HFF-Myc (cell line): ENCODE measurements around the gene PPID.

Experiments
- DNase-seq: peaks from one replicate; pipeline ENCODE4 v3.0.0-alpha.2; 2011; ENCODE audit warnings: low read depth; ENCODE audit errors: extremely low read depth
- H3K4me3 ChIP-seq: replicated peaks from 2 replicates; pipeline ENCODE4 v1.5.1; 2011; ENCODE audit warnings: low read depth, mild to moderate bottlenecking, control low read depth, low read length
- TF ChIP-seq, protein P1 (sequence below): IDR thresholded peaks from 2 replicates; pipeline ENCODE4 v1.5.1; 2012; ENCODE audit warnings: mild to moderate bottlenecking, low read depth, low read length, control low read depth; ENCODE audit errors: missing control alignments

PPID gene

DNA sequence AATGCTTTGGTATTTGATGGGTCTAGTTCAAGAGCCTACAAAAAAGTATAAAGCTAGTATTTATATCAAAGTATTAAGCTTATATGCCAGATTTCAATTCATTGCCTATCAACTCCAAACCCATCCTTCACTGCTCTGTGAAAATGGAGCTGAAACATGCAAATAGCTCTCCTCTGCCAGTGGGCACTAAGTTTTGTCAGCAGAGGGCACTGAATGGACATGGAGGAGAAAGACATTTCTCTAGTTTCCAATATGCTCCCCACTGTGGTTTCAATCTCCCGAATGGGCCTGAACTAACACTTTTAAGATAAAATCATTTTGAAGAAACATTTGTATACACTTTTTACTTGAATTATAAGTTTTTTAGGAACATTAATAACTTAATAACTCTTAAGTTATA, 12.4 kb downstream of the PPID start:
- TF ChIP-seq, protein P1, sequence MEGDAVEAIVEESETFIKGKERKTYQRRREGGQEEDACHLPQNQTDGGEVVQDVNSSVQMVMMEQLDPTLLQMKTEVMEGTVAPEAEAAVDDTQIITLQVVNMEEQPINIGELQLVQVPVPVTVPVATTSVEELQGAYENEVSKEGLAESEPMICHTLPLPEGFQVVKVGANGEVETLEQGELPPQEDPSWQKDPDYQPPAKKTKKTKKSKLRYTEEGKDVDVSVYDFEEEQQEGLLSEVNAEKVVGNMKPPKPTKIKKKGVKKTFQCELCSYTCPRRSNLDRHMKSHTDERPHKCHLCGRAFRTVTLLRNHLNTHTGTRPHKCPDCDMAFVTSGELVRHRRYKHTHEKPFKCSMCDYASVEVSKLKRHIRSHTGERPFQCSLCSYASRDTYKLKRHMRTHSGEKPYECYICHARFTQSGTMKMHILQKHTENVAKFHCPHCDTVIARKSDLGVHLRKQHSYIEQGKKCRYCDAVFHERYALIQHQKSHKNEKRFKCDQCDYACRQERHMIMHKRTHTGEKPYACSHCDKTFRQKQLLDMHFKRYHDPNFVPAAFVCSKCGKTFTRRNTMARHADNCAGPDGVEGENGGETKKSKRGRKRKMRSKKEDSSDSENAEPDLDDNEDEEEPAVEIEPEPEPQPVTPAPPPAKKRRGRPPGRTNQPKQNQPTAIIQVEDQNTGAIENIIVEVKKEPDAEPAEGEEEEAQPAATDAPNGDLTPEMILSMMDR = peak; percentile 7
- DNase-seq = no peak
- no peak overlapping the region for H3K4me3 ChIP-seq

DNA sequence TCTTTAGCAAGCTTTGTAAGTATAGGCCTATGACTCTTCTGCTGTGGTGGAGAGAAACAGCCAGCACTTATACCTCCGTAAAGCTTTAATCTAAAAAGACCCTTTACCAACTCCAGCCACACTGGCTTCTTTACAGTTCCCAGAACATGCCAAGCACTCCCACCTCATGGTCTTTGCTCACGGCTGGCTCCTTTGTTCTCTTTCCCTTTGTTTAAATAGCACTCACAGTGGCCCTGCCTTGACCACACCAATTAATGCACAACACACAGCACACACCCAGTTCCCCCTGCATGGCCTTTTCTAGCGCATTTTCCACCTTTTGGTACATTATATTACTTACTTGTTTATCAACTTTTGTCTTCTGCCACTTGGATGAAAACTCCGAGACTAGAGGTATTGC, 18.9 kb downstream of the PPID start:
- no peak overlapping the region for H3K4me3 ChIP-seq
- DNase-seq = no peak
- TF ChIP-seq, protein P1 = no peak

DNA sequence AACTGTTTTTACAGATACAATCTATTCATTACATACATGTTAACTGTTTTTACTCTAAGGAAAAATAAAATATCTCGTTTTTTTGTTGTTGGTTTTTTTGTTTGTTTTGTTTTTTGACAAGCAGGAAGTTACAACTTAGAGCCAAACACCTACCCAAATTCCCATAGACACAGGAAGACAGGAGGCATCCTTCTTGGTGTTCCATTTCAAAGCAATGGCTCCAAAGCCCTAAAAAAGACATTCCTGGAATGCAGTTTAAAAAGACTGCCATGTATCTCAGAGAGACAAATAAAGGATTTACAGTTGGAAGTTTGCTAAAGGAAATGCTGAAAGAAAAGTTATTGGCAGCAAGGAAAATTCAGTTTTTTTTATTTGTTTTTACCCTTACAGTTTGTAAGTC, 34.4 kb downstream of the PPID start:
- no peak overlapping the region for H3K4me3 ChIP-seq
- no peak for DNase-seq
- TF ChIP-seq, protein P1 = no peak

GRCh38 chr4:158682066-158682465, 41.1 kb downstream of the PPID start:
- no peak for DNase-seq
- H3K4me3 ChIP-seq = no peak overlapping the region
- TF ChIP-seq, protein P1 = no peak

DNA sequence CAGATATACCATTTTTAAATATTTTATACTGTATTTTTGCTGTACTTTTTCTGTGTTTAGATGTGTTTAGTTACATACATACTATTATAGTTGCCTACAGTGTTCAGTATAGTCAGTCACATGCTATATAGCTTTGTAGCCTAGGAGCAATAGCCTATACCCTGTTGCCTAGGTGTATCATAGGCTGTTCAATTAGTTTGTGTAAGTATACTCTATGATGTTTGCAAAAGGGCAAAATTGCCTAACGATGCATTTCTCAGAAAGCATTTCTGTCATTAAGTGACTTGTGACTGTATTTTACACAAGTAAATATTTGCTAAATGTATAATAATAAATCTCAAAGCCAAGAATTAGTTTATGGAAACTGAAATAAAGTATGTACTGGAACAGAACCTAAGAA, 41.6 kb downstream of the PPID start:
- TF ChIP-seq, protein P1 = no peak
- DNase-seq = no peak

DNA sequence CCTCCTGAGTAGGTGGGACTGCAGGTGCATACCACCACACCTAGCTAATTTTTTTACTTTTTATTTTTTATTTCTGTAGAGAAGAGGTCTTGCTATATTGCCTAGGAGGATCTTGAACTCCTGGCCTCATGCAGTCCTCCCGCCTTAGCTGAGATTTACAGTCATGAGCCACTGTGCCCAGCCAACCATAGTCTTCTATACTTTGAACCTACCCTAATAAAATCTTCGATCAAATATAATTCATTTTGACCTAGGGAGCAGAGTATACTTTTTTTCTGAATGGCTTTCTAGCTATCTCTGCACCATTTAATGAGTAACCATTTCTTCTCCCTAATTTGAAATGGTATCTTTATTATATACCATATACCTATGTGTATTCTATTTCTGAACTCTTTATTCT, 44.4 kb downstream of the PPID start:
- TF ChIP-seq, protein P1 = no peak
- H3K4me3 ChIP-seq = no peak overlapping the region
- DNase-seq = no peak

More for the DNA sequence above, 41.6 kb downstream of the PPID start:
- no peak overlapping the region for H3K4me3 ChIP-seq

DNA sequence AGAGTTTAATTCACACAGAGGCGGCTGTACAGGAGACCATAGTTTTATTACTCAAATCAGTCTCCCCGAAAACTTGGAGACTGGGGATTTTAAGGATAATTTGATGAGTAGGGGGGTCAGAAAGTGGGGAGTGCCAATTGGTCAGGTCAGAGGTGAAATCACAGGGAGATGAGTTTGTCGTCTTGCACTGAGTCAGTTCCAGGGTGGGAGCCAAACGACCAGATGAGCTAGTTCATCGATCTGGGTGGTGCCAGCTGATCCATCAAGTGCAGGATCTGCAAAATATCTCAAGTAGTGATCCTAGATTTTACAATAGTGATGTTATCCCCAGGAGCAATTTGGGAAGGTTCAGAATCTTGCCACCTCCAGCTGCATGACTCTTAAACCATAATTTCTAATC, 47.1 kb downstream of the PPID start:
- no peak overlapping the region for H3K4me3 ChIP-seq
- no peak for DNase-seq

More for the DNA sequence above, 47.1 kb downstream of the PPID start:
- TF ChIP-seq, protein P1 = no peak
